ENCODE results near the gene MRPS10. TPM values are rescaled to one million over a fixed set of nuclear protein-coding genes. Genes with fewer than 3 reads are reported as not detected.

Gene MRPS10
- polyA plus RNA-seq, 1 of the 3 experiments (the other 2 are of a cell fraction), result 29.8 TPM

- Histone ChIP-seq H3K9me2 (no peaks in the 10 kb centered on the region), H3K4me1 (ENCODE audit: control insufficient read depth in 1 of 2, insufficient read depth in 2 of 2, low read depth in 1 of 2, low read length in 1 of 2) (peaks cover 0 to 24% of the 10 kb centered on the region in 2 experiments; a peak in 3 of 4 replicates), H3K4me2 (peak overlapping the region; percentile 25; the same call in 1 of the 2 replicates), H2AFZ (ENCODE audit: low read depth) (no peak overlapping the region), H4K20me1 (ENCODE audit: insufficient read depth) (peaks cover 4% of the 10 kb centered on the region; the same call in 1 of the 2 replicates), H3K4me3 (ENCODE audit: low read depth in 2 of 2, low read length in 1 of 2) (no peak overlapping the region), H3F3A (replicated peaks; ENCODE audit: insufficient read depth) (peaks cover 56% of the 10 kb centered on the region), H3K9ac (peak overlapping the region; percentile 13; the same call in 1 of the 2 replicates), H3K9me3 (no peaks in the 10 kb centered on the region), H3K79me2 (ENCODE audit: insufficient read depth) (no peaks in the 10 kb centered on the region), H3K27me3 (ENCODE audit: insufficient read depth) (no peaks in the 10 kb centered on the region), H3K36me3 (replicated peaks in 1 of 2; ENCODE audit: control insufficient read depth in 1 of 2, insufficient read depth in 2 of 2, low read length in 1 of 2) (peaks cover 0 to 10% of the 10 kb centered on the region in 2 experiments), H3K27ac (ENCODE audit: low read depth in 2 of 2, low read length in 1 of 2) (peak overlapping the region in 1 of 2 experiments; percentile 94; a peak in 3 of 4 replicates)
- no peak for DNase-seq
- CTCF ChIA-PET, result interaction anchor here (0.6 to 2.9 kb wide), 2 partner anchors 15 to 806 kb away, joined by 3 to 11 read pairs; no protein-coding TSS in a partner anchor
- 60% methylated on average over 5 of the region's 5 CpGs for WGBS (ENCODE audit: low lambda C conversion rate)
- POLR2A ChIA-PET, result no interaction called here
- TF ChIP-seq SIN3A (IDR thresholded peaks at IDR 0.05; ENCODE audit: borderline replicate concordance, low read depth, low read length) (no peak), FOXM1 (IDR thresholded peaks at IDR 0.05; ENCODE audit: low read depth) (no peak), TEAD4 (IDR thresholded peaks at IDR 0.05; ENCODE audit: borderline replicate concordance, insufficient read depth) (0 out of 2 replicates have a peak, but pooled peaks have one; percentile 47), FOSL2 (IDR thresholded peaks at IDR 0.05; ENCODE audit: borderline replicate concordance, low read depth) (no peak; the same call in 1 of the 2 replicates), TAF1 (IDR thresholded peaks at IDR 0.05; ENCODE audit: borderline replicate concordance, low read depth, low read length) (no peak), RCOR1 (IDR thresholded peaks at IDR 0.05; ENCODE audit: low read length) (no peak), RXRA (IDR thresholded peaks at IDR 0.05; ENCODE audit: borderline replicate concordance, low read depth) (0 out of 2 replicates have a peak, but pooled peaks have one; percentile 20), ELF1 (IDR thresholded peaks at IDR 0.05) (no peak), REST (IDR thresholded peaks at IDR 0.05; ENCODE audit: low read depth, low read length) (no peak), JUND (IDR thresholded peaks at IDR 0.05) (peak; percentile 47), CHD2 (IDR thresholded peaks at IDR 0.05; ENCODE audit: low read length, partially characterized antibody) (no peak), NFIC (IDR thresholded peaks at IDR 0.05; ENCODE audit: borderline replicate concordance) (peak; percentile 90), USF2 (IDR thresholded peaks at IDR 0.05; ENCODE audit: borderline replicate concordance, low read depth, low read length) (no peak), EZH2phosphoT487 (IDR thresholded peaks at IDR 0.05; ENCODE audit: borderline replicate concordance, low read depth) (no peak), GATA2 (CRISPR knock-in tag; IDR thresholded peaks at IDR 0.05) (no peak), EP300 (IDR thresholded peaks at IDR 0.05; ENCODE audit: borderline replicate concordance in 1 of 2, low read depth in 1 of 2, low read length in 1 of 2) (peak in 1 of 2 experiments; percentile 59; a peak in 1 of 4 replicates), SMC3 (IDR thresholded peaks at IDR 0.05; ENCODE audit: low read depth, low read length) (no peak), MXI1 (IDR thresholded peaks at IDR 0.05; ENCODE audit: low read depth, low read length) (no peak), MEF2A (IDR thresholded peaks at IDR 0.05; ENCODE audit: borderline replicate concordance, low read depth) (no peak), GABPA (IDR thresholded peaks at IDR 0.05; ENCODE audit: low read depth) (no peak), POLR2AphosphoS5 (IDR thresholded peaks at IDR 0.05; ENCODE audit: low read depth, low read length) (peak; percentile 47; the same call in 1 of the 2 replicates), FOXJ3 (CRISPR knock-in tag; IDR thresholded peaks at IDR 0.05) (no peak)
- TF ChIP-seq, protein P1, sequence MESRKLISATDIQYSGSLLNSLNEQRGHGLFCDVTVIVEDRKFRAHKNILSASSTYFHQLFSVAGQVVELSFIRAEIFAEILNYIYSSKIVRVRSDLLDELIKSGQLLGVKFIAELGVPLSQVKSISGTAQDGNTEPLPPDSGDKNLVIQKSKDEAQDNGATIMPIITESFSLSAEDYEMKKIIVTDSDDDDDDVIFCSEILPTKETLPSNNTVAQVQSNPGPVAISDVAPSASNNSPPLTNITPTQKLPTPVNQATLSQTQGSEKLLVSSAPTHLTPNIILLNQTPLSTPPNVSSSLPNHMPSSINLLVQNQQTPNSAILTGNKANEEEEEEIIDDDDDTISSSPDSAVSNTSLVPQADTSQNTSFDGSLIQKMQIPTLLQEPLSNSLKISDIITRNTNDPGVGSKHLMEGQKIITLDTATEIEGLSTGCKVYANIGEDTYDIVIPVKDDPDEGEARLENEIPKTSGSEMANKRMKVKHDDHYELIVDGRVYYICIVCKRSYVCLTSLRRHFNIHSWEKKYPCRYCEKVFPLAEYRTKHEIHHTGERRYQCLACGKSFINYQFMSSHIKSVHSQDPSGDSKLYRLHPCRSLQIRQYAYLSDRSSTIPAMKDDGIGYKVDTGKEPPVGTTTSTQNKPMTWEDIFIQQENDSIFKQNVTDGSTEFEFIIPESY (IDR thresholded peaks at IDR 0.05; ENCODE audit: borderline replicate concordance, low read depth), result no peak
- TF ChIP-seq, protein P2, sequence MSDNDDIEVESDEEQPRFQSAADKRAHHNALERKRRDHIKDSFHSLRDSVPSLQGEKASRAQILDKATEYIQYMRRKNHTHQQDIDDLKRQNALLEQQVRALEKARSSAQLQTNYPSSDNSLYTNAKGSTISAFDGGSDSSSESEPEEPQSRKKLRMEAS (IDR thresholded peaks at IDR 0.05; ENCODE audit: low read depth), result peak; percentile 79
These were observed 18.3 kb downstream of the MRPS10 start for GRCh38 chr6:42199106-42199981.

All from SK-N-SH (cell line).